Stomach (tissue), 9 donors: ENCODE measurements around the gene LRFN2. TPM values are rescaled to one million over a fixed set of nuclear protein-coding genes. Genes with fewer than 3 reads are reported as not detected.

ENCODE experiments used
- DNase-seq, 2 donors: peaks; one replicate each; pipeline versions ENCODE4 v3.0.0 to v3.0.0-alpha.2; 2013 to 2019
- H3K27ac ChIP-seq, 5 donors: fragments of 200-600 bp in 4 of 5; sonication (generic) in 4 of 5; one replicate each; pipeline ENCODE4 v1.5.1; 2013 to 2019; ENCODE audit warnings: mild to moderate bottlenecking in 1 of 5, moderate library complexity in 1 of 5
- H3K27me3 ChIP-seq, 3 donors: fragments of 200-600 bp; sonication (generic); one replicate each; pipeline ENCODE4 v1.5.1; 2017 to 2019; ENCODE audit warnings: mixed run types in 1 of 3
- H3K36me3 ChIP-seq, 4 donors: fragments of 200-600 bp; sonication (generic); 1 replicate in 3 of 4; 2 replicates in 1 of 4; pipeline ENCODE4 v1.5.1; 2016 to 2019
- H3K4me1 ChIP-seq, 4 donors: fragments of 200-600 bp; sonication (generic); one replicate each; pipeline ENCODE4 v1.5.1; 2016 to 2019
- H3K4me3 ChIP-seq, 4 donors: fragments of 200-600 bp; sonication (generic) in 3 of 4; one replicate each; pipeline ENCODE4 v1.5.1; 2016 to 2019; ENCODE audit warnings: mild to moderate bottlenecking in 1 of 4
- H3K9me3 ChIP-seq, 4 donors: fragments of 200-600 bp; sonication (generic); one replicate each; pipeline ENCODE4 v1.5.1; 2016 to 2019
- CTCF ChIP-seq, 7 experiments: fragments of 450-650 bp in 4 of 7; fragments of 200-600 bp in 3 of 7; sonication (generic) in 3 of 7; IDR thresholded peaks; one replicate each; pipeline ENCODE4 v1.5.1; 2016 to 2019; ENCODE audit warnings: antibody characterized with exemption in 7 of 7, control low read depth in 2 of 7, mild to moderate bottlenecking in 1 of 7
- EP300 ChIP-seq: sonication (generic); formaldehyde crosslinking; IDR thresholded peaks from one replicate; pipeline ENCODE4 v1.6.1; 2017; ENCODE audit warnings: antibody characterized with exemption
- POLR2A ChIP-seq, 4 donors: fragments of 450-650 bp; IDR thresholded peaks; one replicate each; pipeline ENCODE4 v1.6.1; 2016; ENCODE audit warnings: antibody characterized with exemption in 4 of 4, control low read depth in 2 of 4, mild to moderate bottlenecking in 1 of 4, moderate library complexity in 1 of 4
- POLR2AphosphoS5 ChIP-seq, 3 donors: sonication (generic); formaldehyde crosslinking; IDR thresholded peaks; one replicate each; pipeline ENCODE4 v1.6.1; 2016; ENCODE audit warnings: antibody characterized with exemption in 3 of 3
- WGBS, 5 donors: extraction: QIAGEN DNeasy Blood & Tissue Kit in 3 of 5; methylation state at CpG; one replicate each; pipeline versions ENCODE4 v1.1.5 to v1.1.7; 2013 to 2018; 5-methylcytosine and 5-hydroxymethylcytosine counted together
- intact Hi-C: fragments of 100-400 bp; cut with DNase I; formaldehyde crosslinking; loops from one replicate; pipeline ENCODE4 v1.15.1; 2023; ENCODE audit warnings: low total_unique reads
- polyA plus RNA-seq, 3 donors: library from polyadenylated mRNA; stranded (reverse); fragments of 200-250 nt; gene quantifications; one replicate each; pipeline ENCODE4 v1.2.3, GENCODE V29; 2013
- total RNA-seq, 5 donors: library from RNA; depleted of rRNA; stranded (reverse); fragments of >200 nt; gene quantifications; one replicate each; pipeline versions ENCODE4 v1.1.0 to v1.2.3, GENCODE V29; 2014 to 2016
- donor health status: healthy with polysubstance abuse.
- donor health status: Bipolar disorder and iron deficiency.
- donor health status: healthy.

The LRFN2 gene
- total and polyA plus RNA-seq, 8 donors: 0.10 TPM; not detected in 7

DNA sequence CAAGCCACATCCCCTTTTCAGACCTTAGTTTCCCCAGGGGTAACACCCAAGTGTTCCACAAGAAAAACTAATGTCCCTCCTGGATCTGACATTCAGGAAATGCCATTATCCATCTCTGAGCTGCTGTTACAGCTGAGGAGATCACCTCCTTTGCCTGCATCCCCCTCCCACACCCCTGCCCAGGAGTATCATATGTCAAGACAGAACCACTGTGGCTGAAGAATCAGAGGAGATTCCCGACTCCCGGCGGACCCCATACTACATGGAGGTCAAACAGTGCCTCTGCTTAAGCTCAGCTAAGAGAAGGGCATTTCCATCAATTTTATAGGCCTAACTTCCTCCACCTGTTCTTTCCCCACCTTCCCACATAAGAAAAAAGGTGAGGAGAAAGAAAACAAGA lies 36.8 kb upstream of the LRFN2 start:
- 72 to 86% (median 77%) methylated on average over 3 of the region's 3 CpGs for WGBS, 5 donors

DNA sequence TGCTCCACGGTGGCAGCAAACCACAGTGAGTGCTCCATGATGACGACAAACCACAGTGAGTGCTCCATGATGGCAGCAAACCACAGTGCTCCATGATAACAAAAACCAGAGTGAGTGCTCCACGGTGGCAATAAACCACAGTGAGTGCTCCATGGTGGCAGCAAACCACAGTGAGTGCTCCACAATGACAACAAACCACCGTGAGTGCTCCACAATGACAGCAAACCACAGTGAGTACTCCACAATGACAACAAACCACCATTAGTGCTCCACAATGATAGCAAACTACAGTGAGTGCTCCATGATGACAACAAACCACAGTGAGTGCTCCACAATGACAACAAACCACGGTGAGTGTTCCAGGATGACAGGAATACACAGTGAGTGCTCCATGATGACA lies 36.0 kb upstream of the LRFN2 start:
- Histone ChIP-seq H3K4me3 (no peak overlapping the region), H3K36me3 (no peaks in the 10 kb centered on the region), H3K9me3 (peaks cover 0 to 8% (median 0%) of the 10 kb centered on the region in 4 donors), H3K27me3 (peaks cover 0 to 15% (median 9%) of the 10 kb centered on the region in 3 donors), H3K27ac (no peak overlapping the region), H3K4me1 (no peaks in the 10 kb centered on the region)
- intact Hi-C loops: no loop called here
- TF ChIP-seq POLR2A (IDR thresholded peaks at IDR 0.05) (no peak), POLR2AphosphoS5 (IDR thresholded peaks at IDR 0.05) (no peak), CTCF (IDR thresholded peaks at IDR 0.05) (no peak), EP300 (no peak)
- DNase-seq: no peak
- WGBS, 5 donors: 49 to 83% (median 75%) methylated on average over 4 to 5 of the region's 5 CpGs

More for the DNA sequence above, 36.8 kb upstream of the LRFN2 start:
- TF ChIP-seq EP300: no peak
- no peak for TF ChIP-seq CTCF (IDR thresholded peaks at IDR 0.05)
- TF ChIP-seq POLR2AphosphoS5 (IDR thresholded peaks at IDR 0.05): no peak
- no peak for TF ChIP-seq POLR2A (IDR thresholded peaks at IDR 0.05)
- no peaks in the 10 kb centered on the region for H3K36me3 ChIP-seq
- no peaks in the 10 kb centered on the region for H3K4me1 ChIP-seq
- intact Hi-C loops: no loop called here
- no peak overlapping the region for H3K4me3 ChIP-seq
- H3K9me3 ChIP-seq: peaks cover 0 to 8% (median 0%) of the 10 kb centered on the region in 4 donors
- peaks cover 0 to 15% (median 9%) of the 10 kb centered on the region in 3 donors for H3K27me3 ChIP-seq
- no peak for DNase-seq
- H3K27ac ChIP-seq: no peak overlapping the region

GRCh38 chr6:40620574-40621240 lies 33.5 kb upstream of the LRFN2 start:
- no peak overlapping the region for H3K27ac ChIP-seq
- no peak for TF ChIP-seq POLR2AphosphoS5 (IDR thresholded peaks at IDR 0.05)
- TF ChIP-seq POLR2A (IDR thresholded peaks at IDR 0.05): no peak
- no peak for TF ChIP-seq CTCF (IDR thresholded peaks at IDR 0.05)
- TF ChIP-seq EP300: no peak
- DNase-seq: no peak
- WGBS, 5 donors: 56 to 60% (median 57%) methylated on average over 9 of the region's 9 CpGs
- intact Hi-C loops: no loop called here
- H3K4me1 ChIP-seq: no peaks in the 10 kb centered on the region
- peaks cover 0 to 21% (median 9%) of the 10 kb centered on the region in 3 donors for H3K27me3 ChIP-seq
- H3K4me3 ChIP-seq: no peak overlapping the region
- no peaks in the 10 kb centered on the region for H3K36me3 ChIP-seq
- peaks cover 0 to 3% (median 0%) of the 10 kb centered on the region in 4 donors for H3K9me3 ChIP-seq

DNA sequence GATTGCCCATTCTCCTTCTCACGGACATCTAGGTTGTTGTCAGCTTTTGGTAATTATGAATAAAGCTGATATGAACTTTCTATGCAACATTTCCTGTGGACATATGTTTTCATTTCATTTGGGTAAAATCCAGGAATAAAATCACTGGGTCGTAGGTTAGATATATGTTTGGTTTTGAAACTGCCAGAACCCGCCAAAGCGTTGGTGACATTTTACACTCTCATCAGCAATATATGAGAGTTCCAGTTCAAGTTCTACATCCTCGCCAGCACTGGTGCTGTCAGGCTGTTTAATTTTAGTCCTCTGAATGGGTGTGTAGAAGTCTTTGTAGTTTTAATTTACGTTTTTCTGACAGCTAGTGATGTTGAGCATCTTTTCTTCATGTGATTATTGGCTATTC lies 27.5 kb upstream of the LRFN2 start:
- Histone ChIP-seq H3K4me1 (no peaks in the 10 kb centered on the region), H3K27ac (no peak overlapping the region), H3K4me3 (no peak overlapping the region), H3K36me3 (no peaks in the 10 kb centered on the region), H3K9me3 (peaks cover 0 to 3% (median 0%) of the 10 kb centered on the region in 4 donors), H3K27me3 (peaks cover 0 to 20% (median 0%) of the 10 kb centered on the region in 3 donors)
- no peak for TF ChIP-seq POLR2AphosphoS5 (IDR thresholded peaks at IDR 0.05)
- TF ChIP-seq POLR2A (IDR thresholded peaks at IDR 0.05): no peak
- no peak for TF ChIP-seq EP300
- DNase-seq: no peak
- 50 to 77% (median 58%) methylated on average over 6 of the region's 6 CpGs for WGBS, 5 donors
- intact Hi-C loops: no loop called here

DNA sequence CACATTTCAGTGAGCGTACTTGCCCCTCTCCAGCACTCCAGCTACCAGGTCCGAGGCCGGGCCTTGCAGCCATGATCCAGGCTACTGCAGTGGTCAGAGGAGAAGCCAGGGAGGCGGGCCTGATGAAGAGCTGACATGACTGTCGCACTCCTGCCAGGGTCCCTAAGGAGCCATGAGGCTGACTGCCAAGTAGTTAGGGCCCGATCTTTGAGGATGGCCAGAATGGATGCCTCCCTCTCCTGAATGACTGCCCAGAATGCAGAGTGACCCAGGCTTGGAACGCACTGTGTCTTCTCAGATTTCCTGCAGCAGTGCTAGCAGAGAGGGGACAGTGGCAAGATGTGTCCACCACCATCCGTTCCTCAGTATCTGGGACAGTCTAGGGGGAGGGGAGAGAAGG lies 24.7 kb upstream of the LRFN2 start:
- DNase-seq: no peak
- Histone ChIP-seq H3K9me3 (peaks cover 0 to 2% (median 0%) of the 10 kb centered on the region in 4 donors), H3K4me1 (no peaks in the 10 kb centered on the region), H3K4me3 (no peak overlapping the region), H3K27me3 (peaks cover 0 to 33% (median 0%) of the 10 kb centered on the region in 3 donors), H3K36me3 (no peaks in the 10 kb centered on the region), H3K27ac (no peak overlapping the region)
- intact Hi-C loops: no loop called here
- no peak for TF ChIP-seq EP300
- TF ChIP-seq POLR2AphosphoS5 (IDR thresholded peaks at IDR 0.05): no peak
- TF ChIP-seq CTCF (IDR thresholded peaks at IDR 0.05): no peak
- TF ChIP-seq POLR2A (IDR thresholded peaks at IDR 0.05): no peak
- 72 to 90% (median 82%) methylated on average over 4 to 8 of the region's 8 CpGs for WGBS, 5 donors
